Stimulated activated CD4-positive, alpha-beta T cell treated with anti-CD3 and anti-CD28 coated beads, Interleukin-4, amount 100 ng/mL, for 1 hour (primary cell): Measurements from ENCODE around the gene RITA1.
"Not testable (repeated sequence)": the region's sequence is repeated elsewhere in the genome, so short reads cannot be mapped to it uniquely, and the experiment has no call there.

ENCODE experiments used
- DNase-seq: peaks from one replicate; pipeline ENCODE4 v3.0.0-alpha.2; 2020

Gene RITA1

GRCh38 chr12:113185180-113186032 is at the start of gene RITA1, which contains the start of gene DDX54:
Gene RITA1, plus strand, starts transcription at chr12:113185721. Its CDS starts 1,026 bp downstream, at chr12:113186747.
Gene DDX54, minus strand, starts transcription at chr12:113185478. Its CDS starts 27 bp downstream, at chr12:113185451.
- peak; percentile 80 for DNase-seq

- DNase-seq, result peak; percentile 56
Observed at GRCh38 chr12:113136128-113136989, 49.2 kb upstream of the RITA1 start.

- no peak for DNase-seq
Observed at GRCh38 chr12:113136990-113137511, 48.5 kb upstream of the RITA1 start.

DNA sequence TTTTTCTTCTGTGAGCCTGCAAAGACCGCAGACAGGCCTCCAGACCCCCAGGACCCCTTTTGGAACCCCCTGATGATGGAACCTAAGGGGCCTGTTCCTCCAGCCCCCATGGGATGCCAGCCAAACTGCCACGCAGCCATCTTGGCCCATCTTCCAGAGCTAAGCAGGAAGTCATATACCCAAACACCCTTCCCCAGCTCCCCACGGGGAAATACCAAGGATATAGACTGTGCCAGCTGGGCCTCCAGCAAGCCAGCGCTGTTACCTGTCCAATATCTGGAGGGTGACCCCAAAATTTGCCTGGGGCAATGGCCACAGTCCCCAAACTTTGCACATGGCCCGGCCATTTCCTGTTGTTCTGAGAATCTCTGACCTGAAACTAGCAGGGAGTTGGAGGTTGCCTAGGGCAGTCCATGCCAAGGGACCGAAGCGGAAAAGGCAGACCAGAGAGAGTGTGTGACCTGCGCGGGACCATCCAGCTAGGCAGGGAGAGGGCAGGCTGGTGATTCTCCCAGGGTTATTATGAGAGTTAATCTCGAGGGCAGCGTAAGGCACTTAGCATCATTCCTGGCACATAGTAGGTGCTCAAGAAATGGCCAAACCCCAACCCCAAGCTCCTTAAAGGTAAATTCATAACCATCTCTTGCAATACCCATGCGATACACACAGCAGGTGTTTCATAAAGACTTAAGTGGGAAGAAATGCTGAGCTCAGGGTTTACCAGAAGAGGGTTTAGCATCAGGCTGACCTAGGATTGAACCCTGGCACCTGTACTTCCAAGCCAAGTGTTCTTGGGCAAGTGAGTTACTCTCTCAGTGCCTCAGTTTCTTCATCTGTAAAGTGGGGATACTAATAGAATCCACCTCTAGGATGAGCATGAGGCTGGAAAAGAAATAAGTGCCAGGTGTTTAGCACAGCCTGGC is 47.4 kb upstream of the RITA1 start:
- no peak for DNase-seq

GRCh38 chr12:113138826-113139225 is 46.7 kb upstream of the RITA1 start:
- no peak for DNase-seq

- no peak for DNase-seq
Observed at GRCh38 chr12:113140706-113141105, 44.8 kb upstream of the RITA1 start.

GRCh38 chr12:113141716-113142115 is 43.8 kb upstream of the RITA1 start:
- DNase-seq, result not testable (repeated sequence)

GRCh38 chr12:113142173-113142885 is 43.2 kb upstream of the RITA1 start:
- peak; percentile 20 for DNase-seq

DNA sequence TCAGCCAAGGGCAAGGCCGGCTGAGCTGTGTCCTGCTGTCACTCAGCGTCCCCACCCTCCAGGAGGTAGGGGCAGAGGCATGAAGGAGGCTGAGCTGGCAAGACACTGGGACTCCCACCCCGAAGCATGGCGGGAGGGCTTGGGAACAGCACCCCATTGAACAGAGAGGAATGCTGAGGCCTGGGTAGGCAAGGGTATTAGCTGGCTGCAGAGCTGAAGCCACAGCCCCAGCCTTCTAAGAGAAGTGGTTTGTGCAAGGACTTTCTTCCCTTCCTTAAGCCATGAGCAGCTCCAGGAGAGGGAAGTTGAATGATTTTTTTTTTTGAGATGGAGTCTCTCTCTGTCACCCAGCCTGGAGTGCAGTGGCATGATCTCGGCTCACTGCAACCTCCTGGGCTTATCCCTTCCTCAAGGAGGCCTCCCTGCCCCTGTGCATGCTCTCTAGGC is 42.6 kb upstream of the RITA1 start:
- DNase-seq, result no peak

- DNase-seq, result no peak
Observed at GRCh38 chr12:113143959-113144358, 41.6 kb upstream of the RITA1 start.

DNA sequence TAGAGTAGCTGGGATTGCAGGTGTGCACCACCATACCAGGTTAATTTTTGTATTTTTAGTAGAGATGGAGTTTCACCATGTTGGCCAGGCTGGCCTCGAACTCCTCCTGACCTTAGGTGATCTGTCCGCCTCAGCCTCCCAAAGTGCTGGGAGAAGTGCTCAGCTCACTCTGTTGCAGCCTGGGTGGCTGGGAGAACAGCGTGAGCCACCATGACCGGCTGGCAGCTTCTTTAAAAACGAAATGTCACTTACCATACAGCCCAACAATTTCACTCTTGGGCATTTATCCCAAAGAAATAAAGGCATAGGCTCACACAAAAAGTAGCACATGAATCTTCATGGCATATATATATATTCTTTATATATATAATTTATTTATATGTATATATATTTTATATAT is 40.7 kb upstream of the RITA1 start:
- DNase-seq, result no peak

DNA sequence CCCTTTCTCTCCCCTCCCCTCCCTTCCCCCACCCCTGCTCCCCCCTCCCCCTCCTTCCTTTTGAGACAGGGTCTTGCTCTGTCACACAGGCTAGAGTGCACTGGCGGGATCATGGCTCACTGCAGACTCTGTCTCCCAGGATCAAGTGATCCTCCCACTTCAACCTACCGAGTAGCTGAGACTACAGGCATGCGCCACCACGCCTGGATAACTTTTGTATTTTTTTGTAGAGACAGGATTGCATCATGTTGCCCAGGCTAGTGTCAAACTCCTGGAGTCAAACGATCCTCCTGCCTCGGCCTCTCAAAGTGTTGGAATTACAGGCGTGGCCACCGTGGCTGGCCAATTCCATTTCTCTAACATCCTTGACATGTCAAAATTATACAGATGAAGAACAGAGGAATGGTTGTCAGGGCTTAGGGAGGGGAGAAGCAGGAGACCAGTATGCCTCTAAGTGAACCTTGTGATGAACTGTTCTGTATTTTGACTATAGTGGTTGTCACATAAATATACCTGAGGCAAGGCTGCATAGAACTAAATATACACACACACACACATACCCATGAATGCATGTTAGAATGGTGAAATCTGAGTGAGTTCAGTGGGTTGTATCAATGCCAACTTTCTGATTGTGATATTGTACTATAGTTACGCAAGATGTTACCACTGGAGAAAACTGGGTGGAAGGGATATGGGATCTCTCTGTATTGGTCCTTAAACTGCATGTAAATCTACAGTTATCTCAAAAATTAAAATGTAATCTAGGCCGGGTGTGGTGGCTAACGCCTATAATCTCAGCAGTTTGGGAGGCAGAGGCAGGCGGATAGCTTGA is 39.6 kb upstream of the RITA1 start:
- DNase-seq, result no peak

- no peak for DNase-seq
Observed at GRCh38 chr12:113146999-113147398, 38.5 kb upstream of the RITA1 start.

DNA sequence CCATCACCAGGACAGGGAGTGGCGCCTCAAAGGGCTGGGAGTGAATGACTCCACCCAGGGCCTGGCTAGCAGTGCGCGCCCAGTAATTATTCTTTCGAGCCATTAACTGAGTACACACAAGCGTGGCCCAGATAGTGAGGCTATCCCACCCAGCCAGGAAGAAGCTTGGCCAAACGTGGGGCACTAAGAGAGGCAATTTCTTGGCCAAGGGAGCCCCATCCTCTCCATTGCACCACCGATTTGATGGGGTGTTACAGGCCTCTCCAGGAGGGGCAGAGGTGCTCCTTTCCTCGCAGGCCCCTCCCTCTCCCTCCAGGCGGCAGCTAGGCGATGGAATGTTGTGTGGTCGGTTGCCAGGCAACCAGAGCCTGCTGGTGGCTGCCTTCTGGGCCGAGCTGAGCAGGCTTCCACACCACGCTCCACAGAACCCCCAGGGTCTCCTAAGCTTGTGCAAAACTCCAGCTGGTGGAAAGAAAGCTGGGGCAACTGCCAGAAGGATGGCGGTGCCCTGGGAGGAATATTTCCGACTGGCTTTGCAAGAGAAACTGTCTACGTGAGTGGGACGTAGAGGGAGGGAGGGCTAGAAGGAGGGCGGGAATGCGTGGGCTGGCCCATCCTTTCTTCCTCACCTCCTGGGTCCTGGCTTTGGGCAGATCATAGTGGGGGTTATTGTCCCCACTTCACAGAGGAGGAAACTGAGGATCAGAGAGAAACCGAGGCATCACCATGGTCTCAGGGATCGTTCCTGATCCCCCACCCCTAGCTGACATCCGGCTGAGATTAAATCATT is 36.0 kb upstream of the RITA1 start, which contains the start of gene CFAP73:
CFAP73 (plus strand) TSS at position 364 of the 790 bp plus-strand sequence; CDS start at position 498, 134 bp downstream.
- no peak for DNase-seq

GRCh38 chr12:113151655-113152054 is 33.9 kb upstream of the RITA1 start:
- DNase-seq, result no peak

- DNase-seq, result no peak
Observed at GRCh38 chr12:113152196-113152834, 33.2 kb upstream of the RITA1 start.

DNA sequence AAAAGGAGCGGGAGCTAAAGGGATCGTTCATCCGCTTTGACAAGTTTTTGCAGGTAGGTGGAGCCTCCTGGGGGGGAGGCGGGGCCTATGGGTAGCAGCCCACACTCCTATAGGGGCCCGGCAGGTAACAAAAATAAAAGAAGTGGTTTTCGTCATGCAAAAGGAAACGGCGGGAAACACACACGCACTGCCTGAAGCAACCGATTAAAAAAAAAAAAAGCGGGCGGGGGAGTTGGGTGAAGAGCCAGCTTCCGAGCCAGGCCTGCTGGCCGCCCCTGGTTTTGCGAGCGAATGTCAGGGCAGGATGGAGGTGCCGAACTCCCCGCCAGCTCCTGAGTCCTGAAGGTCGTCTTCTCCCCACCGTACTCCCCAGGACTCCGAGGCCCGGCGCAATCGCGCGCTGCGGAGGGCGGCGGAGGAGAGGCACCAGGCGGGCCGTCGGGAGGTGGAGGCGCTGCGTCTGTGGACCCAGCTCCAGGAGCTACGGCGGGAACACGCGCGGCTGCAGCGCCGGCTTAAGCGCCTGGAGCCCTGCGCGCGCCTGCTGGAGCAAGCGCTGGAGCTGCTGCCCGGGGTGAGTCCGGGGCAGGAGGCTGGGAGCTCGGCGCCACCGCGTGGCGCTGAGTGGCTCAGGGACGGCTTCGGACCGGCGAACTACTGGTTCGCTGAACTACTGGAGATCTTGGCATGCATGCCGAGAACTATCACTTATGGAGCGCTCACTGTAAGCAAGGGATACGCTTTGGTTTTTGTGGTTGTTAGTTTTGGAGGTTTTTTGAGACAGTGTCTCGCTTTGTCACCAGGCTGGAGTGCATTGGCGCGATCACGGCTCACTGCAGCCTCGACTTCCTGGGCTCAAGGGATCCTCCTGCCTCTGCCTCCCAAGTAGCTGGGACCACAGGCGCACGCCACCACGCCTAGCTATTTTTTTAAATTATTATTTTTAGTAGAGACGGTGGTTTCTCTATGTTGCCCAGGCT is 32.4 kb upstream of the RITA1 start:
- peak; percentile 64 for DNase-seq
